ENCODE measurements around the gene TPT1. TPM values are rescaled to one million over a fixed set of nuclear protein-coding genes. Genes with fewer than 3 reads are reported as not detected.

The TPT1 gene
- total RNA-seq, 1 experiment from 2014 or later = 1,963 TPM

GRCh38 chr13:45327253-45327955 lies 13.6 kb downstream of the TPT1 start:
- H3K4me1 ChIP-seq (ENCODE audit: insufficient read depth, low read length, poor library complexity, severe bottlenecking) = peaks cover 45% of the 10 kb centered on the region
- TF ChIP-seq, protein P1, sequence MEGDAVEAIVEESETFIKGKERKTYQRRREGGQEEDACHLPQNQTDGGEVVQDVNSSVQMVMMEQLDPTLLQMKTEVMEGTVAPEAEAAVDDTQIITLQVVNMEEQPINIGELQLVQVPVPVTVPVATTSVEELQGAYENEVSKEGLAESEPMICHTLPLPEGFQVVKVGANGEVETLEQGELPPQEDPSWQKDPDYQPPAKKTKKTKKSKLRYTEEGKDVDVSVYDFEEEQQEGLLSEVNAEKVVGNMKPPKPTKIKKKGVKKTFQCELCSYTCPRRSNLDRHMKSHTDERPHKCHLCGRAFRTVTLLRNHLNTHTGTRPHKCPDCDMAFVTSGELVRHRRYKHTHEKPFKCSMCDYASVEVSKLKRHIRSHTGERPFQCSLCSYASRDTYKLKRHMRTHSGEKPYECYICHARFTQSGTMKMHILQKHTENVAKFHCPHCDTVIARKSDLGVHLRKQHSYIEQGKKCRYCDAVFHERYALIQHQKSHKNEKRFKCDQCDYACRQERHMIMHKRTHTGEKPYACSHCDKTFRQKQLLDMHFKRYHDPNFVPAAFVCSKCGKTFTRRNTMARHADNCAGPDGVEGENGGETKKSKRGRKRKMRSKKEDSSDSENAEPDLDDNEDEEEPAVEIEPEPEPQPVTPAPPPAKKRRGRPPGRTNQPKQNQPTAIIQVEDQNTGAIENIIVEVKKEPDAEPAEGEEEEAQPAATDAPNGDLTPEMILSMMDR (conservative IDR thresholded peaks at IDR 0.05; ENCODE audit: low read depth, low read length) = no peak
- no peak for TF ChIP-seq EZH2 (IDR thresholded peaks at IDR 0.05; ENCODE audit: borderline replicate concordance, low read depth, low read length, poor library complexity, severe bottlenecking)
- TSS peak; percentile 0 for BruUV-seq (replicated peaks)
- H3K27ac ChIP-seq (ENCODE audit: low read depth, low read length, poor library complexity, severe bottlenecking) = peak overlapping the region; percentile 45
- intact Hi-C loops (cut with micrococcal nuclease; ENCODE audit: unreplicated experiment) = no loop called here
- no peak for DNase-seq (ENCODE audit: low spot score)
- H3K36me3 ChIP-seq (ENCODE audit: insufficient read depth, low read length, poor library complexity, severe bottlenecking) = no peaks in the 10 kb centered on the region
- CTCF ChIA-PET = interaction anchor here (0.7 kb wide), 1 partner anchor 42 kb away, joined by 3 read pairs; no protein-coding TSS in a partner anchor
- no peaks in the 10 kb centered on the region for H3K27me3 ChIP-seq (replicated peaks; ENCODE audit: insufficient read depth, low read depth, low read length, poor library complexity)
- no peak overlapping the region for H3K4me3 ChIP-seq (ENCODE audit: low read depth, low read length, poor library complexity, severe bottlenecking)
- no peaks in the 10 kb centered on the region for H3K9me3 ChIP-seq (ENCODE audit: low read depth, low read length, poor library complexity, severe bottlenecking)
- POLR2A ChIA-PET (ENCODE audit: low non-redundant PET) = no interaction called here

GRCh38 chr13:45325806-45326205 lies 15.2 kb downstream of the TPT1 start:
- no peaks in the 10 kb centered on the region for H3K27me3 ChIP-seq (replicated peaks; ENCODE audit: insufficient read depth, low read depth, low read length, poor library complexity)
- ChIA-PET POLR2A (ENCODE audit: low non-redundant PET) (no interaction called here), CTCF (interaction anchor here (0.7 to 0.9 kb wide), 2 partner anchors 17 to 279 kb away, joined by 3 to 5 read pairs; no protein-coding TSS in a partner anchor)
- no peak for DNase-seq (ENCODE audit: low spot score)
- no peaks in the 10 kb centered on the region for H3K9me3 ChIP-seq (ENCODE audit: low read depth, low read length, poor library complexity, severe bottlenecking)
- TF ChIP-seq EZH2 (IDR thresholded peaks at IDR 0.05; ENCODE audit: borderline replicate concordance, low read depth, low read length, poor library complexity, severe bottlenecking) = no peak
- TF ChIP-seq, protein P1 (conservative IDR thresholded peaks at IDR 0.05; ENCODE audit: low read depth, low read length) = no peak
- BruUV-seq (replicated peaks) = no TSS peak
- peaks cover 41% of the 10 kb centered on the region for H3K4me1 ChIP-seq (ENCODE audit: insufficient read depth, low read length, poor library complexity, severe bottlenecking)
- no peak overlapping the region for H3K4me3 ChIP-seq (ENCODE audit: low read depth, low read length, poor library complexity, severe bottlenecking)
- intact Hi-C loops (cut with micrococcal nuclease; ENCODE audit: unreplicated experiment) = no loop called here
- peak overlapping the region; percentile 53 for H3K27ac ChIP-seq (ENCODE audit: low read depth, low read length, poor library complexity, severe bottlenecking)
- no peaks in the 10 kb centered on the region for H3K36me3 ChIP-seq (ENCODE audit: insufficient read depth, low read length, poor library complexity, severe bottlenecking)

- TF ChIP-seq, protein P1 (conservative IDR thresholded peaks at IDR 0.05; ENCODE audit: low read depth, low read length) = no peak
- no peak for TF ChIP-seq EZH2 (IDR thresholded peaks at IDR 0.05; ENCODE audit: borderline replicate concordance, low read depth, low read length, poor library complexity, severe bottlenecking)
- Histone ChIP-seq H3K4me1 (ENCODE audit: insufficient read depth, low read length, poor library complexity, severe bottlenecking) (peaks cover 23% of the 10 kb centered on the region), H3K36me3 (ENCODE audit: insufficient read depth, low read length, poor library complexity, severe bottlenecking) (no peaks in the 10 kb centered on the region), H3K27me3 (replicated peaks; ENCODE audit: insufficient read depth, low read depth, low read length, poor library complexity) (no peaks in the 10 kb centered on the region), H3K27ac (ENCODE audit: low read depth, low read length, poor library complexity, severe bottlenecking) (peak overlapping the region; percentile 81), H3K9me3 (ENCODE audit: low read depth, low read length, poor library complexity, severe bottlenecking) (no peaks in the 10 kb centered on the region), H3K4me3 (ENCODE audit: low read depth, low read length, poor library complexity, severe bottlenecking) (no peak overlapping the region)
- ChIA-PET CTCF (no interaction called here), POLR2A (ENCODE audit: low non-redundant PET) (interaction anchor here (0.6 to 0.9 kb wide), 3 partner anchors 19 to 35 kb away, joined by 3 to 6 read pairs (median 4); no protein-coding TSS in a partner anchor)
- DNase-seq (ENCODE audit: low spot score) = peak; percentile 77
- intact Hi-C loops (cut with micrococcal nuclease; ENCODE audit: unreplicated experiment) = loop anchor here (2.0 kb wide), 1 partner anchor 800 kb away; no protein-coding TSS in a partner anchor
- no TSS peak for BruUV-seq (replicated peaks)
These were observed 19.9 kb downstream of the TPT1 start for GRCh38 chr13:45320876-45321629.
